ENCODE data around the gene ATP6V0C.

The ATP6V0C gene

GRCh38 chr16:2513405-2514332 lies at the start of gene ATP6V0C:
Gene ATP6V0C, plus strand, starts transcription at chr16:2513952. Its CDS starts 152 bp downstream, at chr16:2514104.
- peak; percentile 86 for DNase-seq

- DNase-seq, result no peak
Measured at GRCh38 chr16:2464333-2464732, 49.4 kb upstream of the ATP6V0C start.

- no peak for DNase-seq
Measured at GRCh38 chr16:2465653-2466415, 47.9 kb upstream of the ATP6V0C start.

- DNase-seq, result no peak
Measured at GRCh38 chr16:2466667-2467527, 46.9 kb upstream of the ATP6V0C start.

- no peak for DNase-seq
Measured at GRCh38 chr16:2467528-2468232, 46.1 kb upstream of the ATP6V0C start.

- DNase-seq, result no peak
Measured at GRCh38 chr16:2468233-2468724, 45.5 kb upstream of the ATP6V0C start.

GRCh38 chr16:2468725-2469398 lies 44.9 kb upstream of the ATP6V0C start:
- no peak for DNase-seq

- no peak for DNase-seq
Measured at GRCh38 chr16:2469399-2470233, 44.1 kb upstream of the ATP6V0C start.

GRCh38 chr16:2470234-2470601 lies 43.5 kb upstream of the ATP6V0C start:
- no peak for DNase-seq

- DNase-seq, result no peak
Measured at GRCh38 chr16:2470603-2471015, 43.1 kb upstream of the ATP6V0C start.

GRCh38 chr16:2471016-2471652 lies 42.6 kb upstream of the ATP6V0C start, which contains the start of gene NTN3:
Gene NTN3, plus strand, starts transcription at chr16:2471297. Its CDS starts 405 bp downstream, at chr16:2471702.
- DNase-seq, result no peak

GRCh38 chr16:2471653-2472487 lies 41.9 kb upstream of the ATP6V0C start:
- DNase-seq, result no peak

GRCh38 chr16:2472488-2472864 lies 41.3 kb upstream of the ATP6V0C start:
- no peak for DNase-seq

- no peak for DNase-seq
Measured at GRCh38 chr16:2472885-2473445, 40.8 kb upstream of the ATP6V0C start.

- no peak for DNase-seq
Measured at GRCh38 chr16:2473446-2473926, 40.3 kb upstream of the ATP6V0C start.

GRCh38 chr16:2473999-2474876 lies 39.5 kb upstream of the ATP6V0C start:
- DNase-seq, result peak; percentile 50

GRCh38 chr16:2474877-2475412 lies 38.8 kb upstream of the ATP6V0C start, which contains the start of gene TBC1D24:
Gene TBC1D24, plus strand, starts transcription at chr16:2475127. Its CDS starts 21,022 bp downstream, at chr16:2496149.
- peak; percentile 71 for DNase-seq
